Erythroblast (primary cell): Measurements from ENCODE around the gene FGF16.
"Not testable (repeated sequence)": the region's sequence is repeated elsewhere in the genome, so short reads cannot be mapped to it uniquely, and the experiment has no call there.

Experiments
- GATA1 ChIP-seq: IDR thresholded peaks from 2 replicates; pipeline ENCODE4 v1.6.1; 2011; ENCODE audit warnings: low read depth, mild to moderate bottlenecking, control low read depth, low read length, moderate library complexity
- POLR2A ChIP-seq: IDR thresholded peaks from 2 replicates; pipeline ENCODE4 v1.6.1; 2011; ENCODE audit warnings: mild to moderate bottlenecking, low read length

GRCh38 chrX:77407821-77408220 lies 39.4 kb upstream of the FGF16 start:
- not testable (repeated sequence) for TF ChIP-seq POLR2A, GATA1
